Bronchial epithelial cell (primary cell): ENCODE measurements around the gene IZUMO2. TPM values are rescaled to one million over a fixed set of nuclear protein-coding genes. Genes with fewer than 3 reads are reported as not detected.
A peak's percentile ranks its signal among the peaks of the same experiment; 100 is the strongest.

Source experiments
- DNase-seq: peaks from one replicate; pipeline ENCODE4 v3.0.0-alpha.2; 2010; ENCODE audit warnings: low read depth
- FAIRE-seq: peaks from 2 replicates; lab custom pipeline; 2011; peaks lifted over from hg19 to GRCh38; lab: Jason Lieb, UNC
- H3K27me3 ChIP-seq: 2 replicates; pipeline ENCODE4 v1.5.1; 2011; ENCODE audit warnings: low read length; ENCODE audit not compliant: control insufficient read depth, insufficient read depth
- H3K36me3 ChIP-seq: 2 replicates; pipeline ENCODE4 v1.5.1; 2011; ENCODE audit warnings: low read length; ENCODE audit not compliant: control insufficient read depth, insufficient read depth
- H3K4me3 ChIP-seq: 2 replicates; pipeline ENCODE4 v1.5.1; 2011; ENCODE audit warnings: mild to moderate bottlenecking, low read depth, low read length, control low read depth
- CTCF ChIP-seq: IDR thresholded peaks from 2 replicates; pipeline ENCODE4 v1.5.1; 2011; ENCODE audit warnings: mild to moderate bottlenecking, moderate library complexity, low read length, control low read depth, inconsistent platforms; ENCODE audit not compliant: insufficient read depth, severe bottlenecking
- total RNA-seq: library from RNA; depleted of rRNA; stranded (reverse); fragments of >200 nt; gene quantifications from 2 replicates; pipeline ENCODE4 v1.2.1, GENCODE V29; 2014

IZUMO2 gene
- total RNA-seq, 1 donor from 2014 or later = not detected

- TF ChIP-seq CTCF = no peak
- H3K36me3 ChIP-seq = no peaks in the 10 kb centered on the region
- FAIRE-seq (peak; percentile 43), DNase-seq (no peak)
- H3K27me3 ChIP-seq = no peaks in the 10 kb centered on the region
- no peak overlapping the region for H3K4me3 ChIP-seq
These were observed 4.5 kb downstream of the IZUMO2 start for GRCh38 chr19:50158577-50158976.

- Histone ChIP-seq H3K27me3 (no peaks in the 10 kb centered on the region), H3K4me3 (no peak overlapping the region), H3K36me3 (no peaks in the 10 kb centered on the region)
- no peak for TF ChIP-seq CTCF
- FAIRE-seq = no peak
- DNase-seq = no peak
These were observed 7.5 kb downstream of the IZUMO2 start for GRCh38 chr19:50155520-50156109.

- FAIRE-seq = no peak
- H3K4me3 ChIP-seq = no peak overlapping the region
- H3K27me3 ChIP-seq = no peaks in the 10 kb centered on the region
- no peaks in the 10 kb centered on the region for H3K36me3 ChIP-seq
- TF ChIP-seq CTCF = no peak
- DNase-seq = no peak
These were observed 8.6 kb downstream of the IZUMO2 start for GRCh38 chr19:50154529-50154928.

- no peak for TF ChIP-seq CTCF
- no peak overlapping the region for H3K4me3 ChIP-seq
- FAIRE-seq (no peak), DNase-seq (no peak)
- H3K27me3 ChIP-seq = no peaks in the 10 kb centered on the region
- H3K36me3 ChIP-seq = no peaks in the 10 kb centered on the region
These were observed 10.5 kb downstream of the IZUMO2 start for GRCh38 chr19:50152578-50152977.

- no peak for TF ChIP-seq CTCF
- Histone ChIP-seq H3K27me3 (no peaks in the 10 kb centered on the region), H3K4me3 (no peak overlapping the region), H3K36me3 (no peaks in the 10 kb centered on the region)
- DNase-seq = no peak
- no peak for FAIRE-seq
These were observed 14.6 kb downstream of the IZUMO2 start for GRCh38 chr19:50148528-50148927.
